ENCODE measurements around the gene EZH1.

Gene EZH1

GRCh38 chr17:42684929-42685556 is 59.8 kb downstream of the EZH1 start:
- DNase-seq (ENCODE audit: low read depth in 1 of 2, low spot score in 1 of 2) = no peak

GRCh38 chr17:42683407-42684034 is 61.3 kb downstream of the EZH1 start:
- no peak for DNase-seq (ENCODE audit: low read depth in 1 of 2, low spot score in 1 of 2)

- DNase-seq (ENCODE audit: low read depth in 1 of 2, low spot score in 1 of 2) = no peak
Measured at GRCh38 chr17:42682722-42683403, 62.0 kb downstream of the EZH1 start.

- no peak for DNase-seq (ENCODE audit: low read depth in 1 of 2, low spot score in 1 of 2)
Measured at GRCh38 chr17:42681976-42682721, 62.7 kb downstream of the EZH1 start, which contains the start of gene CNTNAP1. Gene CNTNAP1 (plus strand): TSS chr17:42682531. CDS start chr17:42682830, 299 bp downstream.

DNA sequence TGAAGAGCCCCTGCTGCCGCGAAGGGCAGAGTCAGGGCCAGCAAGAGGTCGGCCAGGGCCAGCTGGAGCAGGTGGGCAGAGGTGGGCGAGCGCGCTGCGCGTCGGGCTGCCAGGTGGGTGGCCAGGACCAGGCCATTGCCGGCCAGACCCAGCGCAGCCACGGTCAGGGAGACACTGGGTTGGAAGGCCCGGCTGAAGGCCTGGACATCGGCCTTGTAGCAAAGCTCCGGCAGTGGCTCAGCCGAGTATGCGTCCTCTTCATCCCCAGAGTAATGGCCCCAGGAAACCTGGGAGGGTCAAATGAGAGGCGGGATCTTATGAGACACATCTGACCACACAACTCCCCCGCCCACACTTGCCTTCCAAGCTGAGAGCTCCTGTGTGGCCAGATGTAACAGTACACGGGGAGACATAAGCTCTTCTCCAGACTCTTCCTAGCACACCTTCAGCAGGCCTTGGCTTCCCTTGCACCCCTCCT is 64.5 kb downstream of the EZH1 start:
- DNase-seq (ENCODE audit: low read depth in 1 of 2, low spot score in 1 of 2) = no peak

GRCh38 chr17:42679492-42680330 is 65.1 kb downstream of the EZH1 start:
- DNase-seq (ENCODE audit: low read depth in 1 of 2, low spot score in 1 of 2) = peak; percentile 61 to 65

DNA sequence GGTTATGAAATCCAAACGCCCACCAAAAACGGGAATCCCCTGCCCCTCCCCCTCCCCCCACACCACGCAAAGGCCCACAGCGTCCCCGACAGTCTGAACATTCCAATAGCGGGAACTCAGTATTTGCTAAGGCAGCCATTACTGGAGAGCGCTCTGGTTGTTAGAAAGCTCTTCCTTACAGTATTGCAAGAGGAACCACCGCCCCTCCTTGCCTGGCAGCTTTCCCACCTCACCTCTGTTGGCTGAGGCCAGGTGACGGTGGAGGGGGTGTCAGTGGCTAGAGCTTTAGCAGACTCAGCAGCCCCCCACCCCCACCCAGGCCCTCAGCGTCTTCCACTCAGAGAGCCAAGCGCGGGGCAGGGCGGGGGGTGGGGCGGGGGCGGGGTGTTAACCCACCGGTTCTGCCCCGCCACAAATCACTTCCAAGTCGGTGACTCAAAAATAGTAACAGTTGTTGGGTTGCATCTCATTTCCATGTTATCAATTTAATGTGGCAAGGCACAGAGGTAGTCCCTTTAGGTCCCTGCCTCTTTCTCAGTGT is 65.8 kb downstream of the EZH1 start:
- no peak for DNase-seq (ENCODE audit: low read depth in 1 of 2, low spot score in 1 of 2)

DNA sequence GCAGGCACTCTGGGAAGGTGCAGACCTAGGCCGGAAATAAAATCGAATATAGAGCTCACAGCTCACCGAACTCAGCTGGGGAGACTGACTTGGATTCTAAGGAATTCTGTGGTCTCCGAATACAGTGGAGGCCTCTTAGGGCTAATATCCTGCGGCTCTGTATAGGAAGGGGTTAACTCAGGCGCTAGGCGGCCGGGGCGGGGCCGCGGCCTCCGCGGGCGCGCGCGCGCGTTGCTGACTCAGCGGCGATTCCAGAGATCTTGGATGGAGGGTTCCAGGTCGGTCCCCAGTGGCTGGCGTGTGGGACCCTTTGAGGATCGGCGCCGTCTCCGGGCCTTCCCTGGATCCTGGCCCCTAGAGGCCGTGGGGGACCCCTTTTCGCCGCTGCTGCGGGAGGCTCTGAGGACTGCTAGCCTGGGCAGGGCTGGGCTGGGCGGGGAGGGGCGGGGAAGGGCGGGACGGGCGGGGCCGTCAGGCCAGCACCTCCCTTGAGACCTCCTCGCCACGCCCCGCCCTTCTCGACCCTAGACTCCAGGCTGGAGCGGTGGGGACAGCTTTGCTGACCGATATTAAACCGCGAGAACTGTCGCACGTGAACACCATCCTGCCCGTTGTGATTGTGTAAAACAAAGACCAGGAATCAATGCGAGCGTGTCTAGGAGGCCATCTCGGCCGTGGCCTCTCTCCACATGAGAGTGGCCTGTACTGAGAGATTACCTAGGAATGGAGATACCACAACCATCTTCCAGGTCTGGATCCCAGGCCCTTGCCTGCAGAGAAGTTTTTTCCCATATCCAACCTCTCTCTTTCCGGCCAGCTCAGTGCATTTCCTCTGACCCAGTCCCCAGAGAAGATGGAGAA is 66.7 kb downstream of the EZH1 start:
- peak; percentile 48 to 71 for DNase-seq (ENCODE audit: low read depth in 1 of 2, low spot score in 1 of 2)

GRCh38 chr17:42677012-42677857 is 67.6 kb downstream of the EZH1 start:
- DNase-seq (ENCODE audit: low read depth in 1 of 2, low spot score in 1 of 2) = peak; percentile 91 to 96

DNA sequence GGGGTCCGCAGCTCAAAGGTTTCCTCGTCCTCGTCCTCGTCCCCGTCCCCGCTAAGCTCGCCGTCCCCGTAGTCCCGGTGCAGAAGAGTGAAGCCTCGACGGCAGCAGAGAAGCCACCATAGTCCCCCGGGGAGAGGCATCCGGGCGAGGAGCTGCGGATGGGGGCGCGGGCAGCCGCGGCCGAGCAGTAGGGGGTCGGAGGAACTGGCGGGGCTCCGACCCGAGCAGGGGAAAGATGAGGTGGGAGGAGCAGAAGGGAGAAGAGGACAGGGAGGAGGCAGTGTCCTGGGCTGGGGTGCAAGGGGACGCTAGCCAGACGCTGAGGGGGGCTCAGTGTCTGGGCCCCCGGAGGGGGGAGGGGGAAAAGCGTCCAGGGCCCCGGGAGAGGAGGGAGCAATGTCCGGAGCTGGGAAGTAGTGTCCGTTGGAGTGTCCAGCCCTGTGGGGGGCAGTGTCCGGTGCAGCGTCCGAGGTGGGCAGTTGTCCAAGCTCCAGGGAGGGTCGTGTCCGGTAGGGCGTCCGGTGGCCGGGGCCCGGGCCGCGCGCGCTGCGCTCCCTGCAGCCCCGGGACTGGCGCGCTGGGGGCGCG is 68.3 kb downstream of the EZH1 start, which contains the start of gene PLEKHH3:
Gene PLEKHH3 (minus strand): TSS at position 571 of the 588 bp plus-strand sequence. CDS start 431 bp downstream, at position 140.
- no peak for DNase-seq (ENCODE audit: low read depth in 1 of 2, low spot score in 1 of 2)

DNA sequence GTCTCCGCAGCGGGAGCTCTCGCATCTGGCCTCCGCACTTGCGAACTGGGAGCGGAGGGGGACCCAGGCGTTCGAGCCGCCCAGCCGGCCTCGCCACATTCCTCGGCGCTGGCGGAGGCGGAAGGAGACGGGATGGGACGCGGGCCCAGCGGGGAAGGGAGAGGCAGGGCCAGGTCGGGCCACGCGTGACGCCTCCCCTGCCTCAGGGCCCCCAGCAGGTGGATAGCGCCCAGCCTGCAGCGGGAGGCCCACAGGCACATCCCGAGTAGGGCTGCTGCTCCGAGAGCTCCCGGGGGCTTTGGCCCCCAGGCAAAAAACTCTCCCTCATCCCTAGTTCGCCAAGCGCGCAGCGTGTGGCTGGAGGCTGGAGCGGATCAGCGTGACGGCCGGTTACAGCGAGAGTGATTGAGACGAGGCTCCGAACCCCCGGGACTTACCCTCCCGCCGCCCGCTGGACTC is 68.8 kb downstream of the EZH1 start:
- no peak for DNase-seq (ENCODE audit: low read depth in 1 of 2, low spot score in 1 of 2)

DNA sequence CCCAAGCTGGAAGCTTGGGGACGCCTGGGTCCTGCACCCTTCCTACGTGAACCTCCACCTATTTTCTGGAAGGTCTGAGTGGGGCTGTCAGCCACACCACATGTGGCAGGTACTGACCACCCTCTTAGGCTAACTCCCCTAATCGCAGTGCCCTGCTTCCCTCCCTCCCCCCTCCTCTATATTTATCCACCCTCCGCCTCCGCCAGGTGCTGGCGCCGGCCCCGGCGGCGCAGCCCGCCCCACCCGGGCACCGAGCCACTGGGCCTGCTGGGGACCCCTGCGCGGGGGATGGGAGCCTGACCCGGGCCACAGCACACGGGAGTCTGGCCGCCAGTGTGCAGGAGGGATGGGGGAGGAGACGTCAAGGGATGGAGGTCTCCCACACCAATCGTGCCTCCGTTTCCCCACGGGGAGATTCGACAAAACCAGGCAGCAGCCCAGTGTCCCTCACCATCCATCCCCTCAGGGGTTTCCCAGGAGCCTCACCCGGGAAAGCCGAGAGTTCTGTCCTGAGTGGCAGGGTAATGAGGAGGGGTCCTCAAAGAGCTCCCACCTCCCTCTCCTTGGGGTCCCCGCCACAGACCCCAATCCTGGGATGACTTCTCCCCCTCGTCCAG is 69.4 kb downstream of the EZH1 start:
- DNase-seq (ENCODE audit: low read depth in 1 of 2, low spot score in 1 of 2) = no peak

DNA sequence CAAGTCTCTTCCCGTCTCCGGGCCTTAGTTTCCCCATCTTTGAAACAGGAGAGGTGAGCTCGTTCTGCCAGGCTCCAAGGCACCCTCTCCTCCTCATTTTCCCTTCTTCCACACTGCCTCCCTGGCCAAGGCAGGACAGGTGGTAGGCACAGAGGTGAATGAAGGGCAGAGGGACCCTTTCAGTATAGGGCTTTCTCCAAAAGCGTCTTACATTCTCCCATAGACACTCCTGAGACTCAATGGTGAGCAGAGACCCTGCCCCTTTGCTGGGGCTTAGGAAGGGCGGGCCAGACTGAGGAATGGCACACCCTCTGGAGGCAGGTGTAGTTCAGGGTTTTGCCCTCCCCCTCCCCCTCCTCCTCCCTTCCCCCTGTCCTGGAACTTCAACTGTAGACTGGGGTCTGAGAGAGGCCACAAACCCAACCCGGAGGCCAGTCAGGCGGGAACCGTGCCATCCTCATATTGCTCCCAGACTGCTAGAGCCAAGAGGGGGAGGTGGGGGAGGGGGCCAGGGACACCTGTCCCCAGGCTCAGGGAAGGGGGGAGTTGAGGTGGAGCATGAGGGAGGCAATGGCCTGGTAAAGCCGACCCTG is 70.0 kb downstream of the EZH1 start:
- no peak for DNase-seq (ENCODE audit: low read depth in 1 of 2, low spot score in 1 of 2)

- DNase-seq (ENCODE audit: low read depth in 1 of 2, low spot score in 1 of 2) = no peak
Measured at GRCh38 chr17:42673885-42674754, 70.7 kb downstream of the EZH1 start.

- DNase-seq (ENCODE audit: low read depth in 1 of 2, low spot score in 1 of 2) = no peak
Measured at GRCh38 chr17:42673266-42673884, 71.5 kb downstream of the EZH1 start.

DNA sequence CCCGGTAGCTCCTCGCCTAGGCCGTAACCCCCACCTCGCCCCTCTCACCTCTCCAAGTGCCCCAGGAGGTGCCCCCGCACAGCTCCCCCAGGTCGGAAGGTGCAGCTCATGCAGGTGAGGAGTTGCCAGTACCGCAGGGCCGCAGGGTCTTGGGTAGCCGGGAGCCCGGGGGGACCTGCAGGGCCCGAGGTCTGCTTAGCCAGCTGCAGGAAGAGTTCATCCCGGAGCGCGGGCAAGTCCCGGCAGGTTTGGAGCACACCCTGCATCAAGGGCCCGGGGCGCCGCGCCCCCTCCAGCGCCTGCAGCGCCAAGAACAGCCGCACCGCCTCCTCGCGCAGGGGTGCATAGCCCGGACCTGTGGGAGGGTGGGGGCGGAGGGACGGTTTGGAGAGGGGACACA is 72.8 kb downstream of the EZH1 start:
- DNase-seq (ENCODE audit: low read depth in 1 of 2, low spot score in 1 of 2) = no peak
